NT2/D1 (cell line): ENCODE data around the gene GNG7.

Experiments used
- SUZ12 ChIP-seq: IDR thresholded peaks from 2 replicates; pipeline ENCODE4 v1.6.1; 2011; ENCODE audit not compliant: insufficient read length, insufficient read depth; ENCODE audit errors: extremely low read depth
- YY1 ChIP-seq: IDR thresholded peaks from 2 replicates; pipeline ENCODE4 v1.6.1; 2011; ENCODE audit not compliant: insufficient read length, insufficient read depth
- ZNF274 ChIP-seq: IDR thresholded peaks from 2 replicates; pipeline ENCODE4 v1.6.1; 2011; ENCODE audit warnings: mild to moderate bottlenecking, low read depth, low read length

DNA sequence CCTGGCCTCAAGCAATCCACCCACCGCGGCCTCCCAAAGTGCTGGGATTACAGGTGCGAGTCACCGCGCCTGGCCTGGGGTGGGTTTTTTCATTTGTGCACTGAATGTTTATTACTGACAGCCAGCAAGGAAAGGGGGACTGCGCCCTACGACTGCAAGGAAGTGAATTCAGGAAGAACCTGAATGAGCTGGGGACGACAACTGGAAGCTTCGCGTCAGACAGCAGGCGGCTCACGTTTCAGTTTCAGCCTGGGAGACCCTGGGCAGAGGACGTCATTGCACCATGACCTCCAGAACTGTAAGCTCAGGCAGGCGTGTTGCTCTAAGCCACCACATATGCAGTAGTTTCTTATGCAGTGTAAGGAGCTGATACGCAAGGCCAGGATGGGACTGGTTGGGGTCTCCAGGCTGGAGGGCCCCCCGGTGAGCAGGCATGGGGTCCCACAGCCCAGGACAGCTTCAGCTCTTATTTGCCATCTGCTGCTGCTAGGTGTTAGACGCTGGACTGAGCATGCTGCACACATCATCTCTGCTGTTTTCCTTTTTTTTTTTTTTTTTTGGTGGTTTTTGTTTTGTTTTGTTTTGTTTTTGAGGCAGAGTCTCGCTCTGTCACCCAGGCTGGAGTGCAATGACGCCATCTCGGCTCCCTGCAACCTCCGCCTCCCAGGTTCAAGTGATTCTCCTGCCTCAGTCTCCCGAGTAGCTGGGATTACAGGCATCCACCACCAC is 160.0 kb downstream of the GNG7 start:
- TF ChIP-seq SUZ12: no peak
- no peak for TF ChIP-seq YY1
- TF ChIP-seq ZNF274: no peak
